Endothelial cell of umbilical vein (primary cell): Measurements from ENCODE around the gene WDR48. TPM values are rescaled to one million over a fixed set of nuclear protein-coding genes. Genes with fewer than 3 reads are reported as not detected.
A peak's percentile ranks its signal among the peaks of the same experiment; 100 is the strongest.

Experiments used
- BruUV-seq: library from RNA; stranded (reverse); fragments of 400-500 nt; replicated peaks from 2 replicates; lab custom pipeline; 2021; lab: Mats Ljungman, UMichigan
- CTCF ChIA-PET: fragments of 300-600, 350-600 bp; sonication (Branson Sonifier 250); formaldehyde crosslinking; loops from one replicate; lab custom pipeline; 2021; ENCODE audit warnings: antibody characterized with exemption, inconsistent platforms; lab: Charles Lee
- POLR2A ChIA-PET: fragments of 300-600, 350-600 bp; sonication (Branson Sonifier 250); formaldehyde crosslinking; loops from one replicate; lab custom pipeline; 2021; ENCODE audit warnings: antibody characterized with exemption, inconsistent platforms; lab: Charles Lee
- DNase-seq: peaks from one replicate; pipeline ENCODE4 v3.0.0-alpha.2; 2011; ENCODE audit warnings: low read depth, low spot score
- FAIRE-seq: peaks from 2 replicates; lab custom pipeline; 2011; peaks lifted over from hg19 to GRCh38; lab: Jason Lieb, UNC
- H2AFZ ChIP-seq: 2 replicates; pipeline ENCODE4 v1.6.0; 2012; ENCODE audit warnings: low read depth, low read length, control low read depth, inconsistent platforms
- H3K27ac ChIP-seq: 2 replicates; pipeline ENCODE4 v1.5.1; 2011; ENCODE audit warnings: low read depth, mild to moderate bottlenecking, control low read depth, low read length, moderate library complexity; ENCODE audit not compliant: insufficient read depth
- H3K27me3 ChIP-seq, 2 experiments: 2 replicates each; pipeline versions ENCODE4 v1.6.0 to v1.6.1; 2011; ENCODE audit warnings: low read length in 2 of 2, mixed read lengths in 1 of 2; ENCODE audit not compliant: control insufficient read depth in 2 of 2, insufficient read depth in 2 of 2
- H3K36me3 ChIP-seq, 2 experiments: 2 replicates in 1 of 2; 3 replicates in 1 of 2; pipeline ENCODE4 v1.5.1; 2011; ENCODE audit warnings: low read length in 2 of 2, mild to moderate bottlenecking in 1 of 2, moderate library complexity in 1 of 2; ENCODE audit not compliant: control insufficient read depth in 2 of 2, insufficient read depth in 2 of 2; ENCODE audit errors: extremely low read depth in 1 of 2
- H3K4me1 ChIP-seq: 3 replicates; pipeline ENCODE4 v1.5.1; 2011; ENCODE audit warnings: mild to moderate bottlenecking, low read length; ENCODE audit not compliant: control insufficient read depth, insufficient read depth; ENCODE audit errors: extremely low read depth
- H3K4me2 ChIP-seq: 2 replicates; pipeline ENCODE4 v1.6.1; 2011; ENCODE audit warnings: low read length, control low read depth, mixed read lengths; ENCODE audit not compliant: insufficient read depth
- H3K4me3 ChIP-seq, 3 experiments: fragments of 200-600 bp in 1 of 3; sonication (generic), shearing (Covaris generic) in 1 of 3; replicated peaks in 1 of 3; 2 replicates each; pipeline ENCODE4 v1.5.1; 2011 to 2016; ENCODE audit warnings: control low read depth in 3 of 3, low read length in 3 of 3, mild to moderate bottlenecking in 2 of 3, inconsistent platforms in 1 of 3, low read depth in 1 of 3, moderate library complexity in 1 of 3; ENCODE audit not compliant: insufficient read depth in 1 of 3
- H3K79me2 ChIP-seq: 2 replicates; pipeline ENCODE4 v1.6.0; 2012; ENCODE audit warnings: low read length, inconsistent platforms; ENCODE audit not compliant: control insufficient read depth, insufficient read depth
- H3K9ac ChIP-seq: replicated peaks from 2 replicates; pipeline ENCODE3; 2011; ENCODE audit warnings: low read length, control low read depth; ENCODE audit not compliant: insufficient read depth; ENCODE audit errors: extremely low read depth
- H3K9me1 ChIP-seq: replicated peaks from 3 replicates; pipeline ENCODE4 v1.6.0; 2011; ENCODE audit warnings: mild to moderate bottlenecking, low read length; ENCODE audit not compliant: control insufficient read depth, insufficient read depth; ENCODE audit errors: extremely low read depth
- H3K9me3 ChIP-seq: replicated peaks from 2 replicates; pipeline ENCODE4 v1.5.1; 2012; ENCODE audit warnings: low read length, inconsistent platforms; ENCODE audit not compliant: control insufficient read depth, insufficient read depth
- H4K20me1 ChIP-seq: replicated peaks from 2 replicates; pipeline ENCODE3; 2011; ENCODE audit warnings: mild to moderate bottlenecking, low read length; ENCODE audit not compliant: control insufficient read depth, insufficient read depth; ENCODE audit errors: extremely low read depth
- EZH2 ChIP-seq: IDR thresholded peaks from 2 replicates; pipeline ENCODE4 v1.6.1; 2012; ENCODE audit warnings: borderline replicate concordance, low read depth, mild to moderate bottlenecking, moderate library complexity, low read length, inconsistent platforms; ENCODE audit not compliant: severe bottlenecking
- FOS ChIP-seq: IDR thresholded peaks from 2 replicates; pipeline ENCODE4 v1.6.1; 2011; ENCODE audit warnings: mild to moderate bottlenecking, low read length, moderate library complexity, borderline replicate concordance; ENCODE audit not compliant: insufficient read depth
- GATA2 ChIP-seq: IDR thresholded peaks from 2 replicates; pipeline ENCODE4 v1.7.0; 2011; ENCODE audit warnings: low read depth, mild to moderate bottlenecking, moderate library complexity, mixed read lengths, low read length; ENCODE audit not compliant: insufficient read length, insufficient read depth
- JUN ChIP-seq: IDR thresholded peaks from 2 replicates; pipeline ENCODE4 v1.6.1; 2011; ENCODE audit warnings: borderline replicate concordance, low read depth; ENCODE audit not compliant: insufficient read length, insufficient read depth
- MYC ChIP-seq: IDR thresholded peaks from one replicate; pipeline ENCODE4 v1.6.1; 2011; ENCODE audit warnings: mild to moderate bottlenecking, low read depth, low read length
- POLR2A ChIP-seq: IDR thresholded peaks from 2 replicates; pipeline ENCODE4 v1.6.1; 2012; ENCODE audit warnings: low read depth, mild to moderate bottlenecking, control low read depth, low read length
- POLR2AphosphoS5 ChIP-seq: IDR thresholded peaks from 2 replicates; pipeline ENCODE4 v1.6.1; 2012; ENCODE audit warnings: low read depth, mild to moderate bottlenecking, control low read depth, low read length, moderate library complexity; ENCODE audit not compliant: insufficient read depth
- dilution Hi-C: fragments of 300-500 bp; cut with MboI; formaldehyde crosslinking; loops from one replicate; pipeline ENCODE4 v1.15.0; 2019; ENCODE audit warnings: low sequenced_read_pairs; ENCODE audit not compliant: extremely low pct_ligation_motif_present
- intact Hi-C: fragments of 100-400 bp; cut with micrococcal nuclease; formaldehyde crosslinking; loops from one replicate; pipeline ENCODE4 v1.10.0; 2022
- polyA plus RNA-seq, 4 experiments: library from polyadenylated mRNA; depleted of rRNA in 3 of 4; stranded (reverse) in 3 of 4; unstranded in 1 of 4; fragments of >200 nt; gene quantifications; 2 replicates each; pipeline versions ENCODE4 v1.2.1 to v1.2.3, GENCODE V29; 2011 to 2012; ENCODE audit warnings: missing spikeins in 1 of 4
- total RNA-seq: library from RNA; stranded (reverse); gene quantifications from 2 replicates; pipeline ENCODE4 v1.2.3, GENCODE V29; 2021
- TF ChIP-seq, protein P1 (sequence below), 2 donors: IDR thresholded peaks; 1 replicate in 1 of 2; 2 replicates in 1 of 2; pipeline ENCODE4 v1.5.1; 2011; ENCODE audit warnings: low read length in 2 of 2, mild to moderate bottlenecking in 2 of 2, moderate library complexity in 2 of 2, control low read depth in 1 of 2, inconsistent platforms in 1 of 2, low read depth in 1 of 2; ENCODE audit not compliant: insufficient read depth in 1 of 2; ENCODE audit errors: extremely low read depth in 1 of 2
- TF ChIP-seq, protein P2 (sequence below): IDR thresholded peaks from 2 replicates; pipeline ENCODE4 v1.6.1; 2011; ENCODE audit not compliant: insufficient read depth, insufficient read length

WDR48 gene
- total and polyA plus RNA-seq, 2 donors (not counting 3 experiments of a cell fraction or from before 2014, with no cell fraction given), result 13.7 to 25.3 TPM

DNA sequence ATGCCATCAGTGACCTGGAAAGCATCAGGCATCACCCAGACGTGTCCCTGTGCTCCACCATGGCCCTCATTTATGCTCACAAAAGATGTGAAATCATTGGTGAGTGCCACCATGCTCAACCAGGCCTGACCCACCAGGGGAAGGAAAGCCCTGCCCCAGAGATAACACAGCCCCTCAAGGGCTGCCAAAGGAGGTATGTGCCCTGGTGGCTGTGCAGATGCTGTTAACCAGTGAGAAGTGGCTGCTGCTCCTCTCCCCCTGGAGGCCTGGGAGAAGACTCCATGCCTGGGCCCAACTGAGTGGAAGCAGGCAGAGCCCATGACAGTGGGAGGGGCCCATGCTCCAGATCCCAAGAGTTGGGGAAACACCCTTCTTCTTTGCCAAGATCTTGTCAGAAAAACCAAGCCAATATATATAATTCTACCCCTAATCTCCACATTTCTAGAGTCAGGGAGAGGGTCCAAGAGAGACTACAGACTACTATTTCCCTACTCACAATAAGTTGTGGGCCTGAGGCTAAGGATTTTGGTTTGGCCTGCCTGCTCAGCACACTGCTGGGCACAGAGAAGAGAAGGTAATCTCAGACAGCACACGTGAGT lies 58.3 kb downstream of the WDR48 start:
- intact Hi-C loops, result no loop called here
- FAIRE-seq (no peak), DNase-seq (no peak)
- Histone ChIP-seq H3K27ac (no peak overlapping the region), H3K36me3 (no peaks in the 10 kb centered on the region), H3K79me2 (peaks cover 19% of the 10 kb centered on the region), H3K4me2 (no peak overlapping the region), H2AFZ (no peak overlapping the region), H3K4me3 (no peak overlapping the region), H3K4me1 (peaks cover 16% of the 10 kb centered on the region), H3K9ac (no peak overlapping the region), H4K20me1 (no peaks in the 10 kb centered on the region), H3K9me3 (no peaks in the 10 kb centered on the region), H3K9me1 (no peaks in the 10 kb centered on the region), H3K27me3 (no peaks in the 10 kb centered on the region)
- ChIA-PET POLR2A (no interaction called here), CTCF (interaction anchor here (1.3 kb wide), 1 partner anchor 178 kb away, joined by 3 read pairs; no protein-coding TSS in a partner anchor)
- dilution Hi-C loops, result no loop called here
- TF ChIP-seq GATA2 (no peak), POLR2A (no peak)
- TF ChIP-seq, protein P1, sequence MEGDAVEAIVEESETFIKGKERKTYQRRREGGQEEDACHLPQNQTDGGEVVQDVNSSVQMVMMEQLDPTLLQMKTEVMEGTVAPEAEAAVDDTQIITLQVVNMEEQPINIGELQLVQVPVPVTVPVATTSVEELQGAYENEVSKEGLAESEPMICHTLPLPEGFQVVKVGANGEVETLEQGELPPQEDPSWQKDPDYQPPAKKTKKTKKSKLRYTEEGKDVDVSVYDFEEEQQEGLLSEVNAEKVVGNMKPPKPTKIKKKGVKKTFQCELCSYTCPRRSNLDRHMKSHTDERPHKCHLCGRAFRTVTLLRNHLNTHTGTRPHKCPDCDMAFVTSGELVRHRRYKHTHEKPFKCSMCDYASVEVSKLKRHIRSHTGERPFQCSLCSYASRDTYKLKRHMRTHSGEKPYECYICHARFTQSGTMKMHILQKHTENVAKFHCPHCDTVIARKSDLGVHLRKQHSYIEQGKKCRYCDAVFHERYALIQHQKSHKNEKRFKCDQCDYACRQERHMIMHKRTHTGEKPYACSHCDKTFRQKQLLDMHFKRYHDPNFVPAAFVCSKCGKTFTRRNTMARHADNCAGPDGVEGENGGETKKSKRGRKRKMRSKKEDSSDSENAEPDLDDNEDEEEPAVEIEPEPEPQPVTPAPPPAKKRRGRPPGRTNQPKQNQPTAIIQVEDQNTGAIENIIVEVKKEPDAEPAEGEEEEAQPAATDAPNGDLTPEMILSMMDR (IDR thresholded peaks at IDR 0.05; ENCODE audit: extremely low read depth in 1 of 2, insufficient read depth in 1 of 2, low read depth in 1 of 2, low read length in 2 of 2), result peak in 1 of 2 donors; percentile 2
- BruUV-seq, result no TSS peak

DNA sequence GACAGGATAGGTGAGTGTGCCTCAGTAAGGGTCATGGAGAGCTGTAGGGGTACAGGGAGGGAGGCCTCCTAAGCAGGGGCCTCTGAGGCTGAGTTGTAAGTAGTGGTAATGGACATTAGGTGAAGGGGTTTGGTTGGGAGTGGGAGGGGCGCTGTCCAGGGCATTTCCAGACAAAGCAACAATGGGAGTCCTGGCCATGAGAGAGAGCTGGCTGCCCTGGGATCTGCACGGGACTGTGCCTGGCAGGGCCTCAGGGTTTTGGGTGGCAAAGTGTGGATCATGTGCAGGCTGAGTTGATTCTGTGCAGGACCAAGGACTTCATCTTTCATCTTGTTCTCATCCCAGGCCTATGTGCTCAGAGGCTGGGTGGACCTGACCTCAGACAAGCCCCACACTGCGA lies 60.3 kb downstream of the WDR48 start:
- CTCF ChIA-PET, result no interaction called here
- no peaks in the 10 kb centered on the region for H3K27me3 ChIP-seq
- H2AFZ ChIP-seq, result no peak overlapping the region
- DNase-seq (no peak), FAIRE-seq (no peak)
- no peak overlapping the region for H3K9ac ChIP-seq
- H3K9me1 ChIP-seq, result no peaks in the 10 kb centered on the region
- no peak overlapping the region for H3K4me2 ChIP-seq
- H3K27ac ChIP-seq, result no peak overlapping the region
- no TSS peak for BruUV-seq
- no peaks in the 10 kb centered on the region for H3K79me2 ChIP-seq
- no peak overlapping the region for H3K4me3 ChIP-seq
- intact Hi-C loops, result no loop called here
- H4K20me1 ChIP-seq, result no peaks in the 10 kb centered on the region
- H3K4me1 ChIP-seq, result peaks cover 2% of the 10 kb centered on the region
- no peak for TF ChIP-seq GATA2
- TF ChIP-seq MYC, result no peak
- TF ChIP-seq POLR2A, result no peak
- TF ChIP-seq EZH2, result no peak
- TF ChIP-seq, protein P2, sequence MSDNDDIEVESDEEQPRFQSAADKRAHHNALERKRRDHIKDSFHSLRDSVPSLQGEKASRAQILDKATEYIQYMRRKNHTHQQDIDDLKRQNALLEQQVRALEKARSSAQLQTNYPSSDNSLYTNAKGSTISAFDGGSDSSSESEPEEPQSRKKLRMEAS, result no peak
- TF ChIP-seq JUN, result no peak
- TF ChIP-seq FOS, result no peak
- no peak for TF ChIP-seq POLR2AphosphoS5
- TF ChIP-seq, protein P1 (IDR thresholded peaks at IDR 0.05; ENCODE audit: extremely low read depth in 1 of 2, insufficient read depth in 1 of 2, low read depth in 1 of 2, low read length in 2 of 2), result no peak
- H3K36me3 ChIP-seq, result no peaks in the 10 kb centered on the region
- H3K9me3 ChIP-seq, result no peaks in the 10 kb centered on the region
- dilution Hi-C loops, result no loop called here
- POLR2A ChIA-PET, result no interaction called here
